ENCODE measurements around the gene EXOC1. TPM values are rescaled to one million over a fixed set of nuclear protein-coding genes. Genes with fewer than 3 reads are reported as not detected.

The EXOC1 gene
- 22.7 and 22.9 TPM in 2 replicates for total RNA-seq

GRCh38 chr4:55853484-55854046 lies at the start of gene EXOC1:
TSS of gene EXOC1 (plus strand) at chr4:55853648. CDS start at chr4:55858324, 4,676 bp downstream.

GRCh38 chr4:55819634-55820033 lies 33.8 kb upstream of the EXOC1 start, which contains the start of gene EXOC1L:
TSS of gene EXOC1L (plus strand) at chr4:55819790. CDS start at chr4:55820027, 237 bp downstream.

GRCh38 chr4:55948726-55949481 lies 95.5 kb downstream of the EXOC1 start, which contains the start of gene CEP135:
TSS of gene CEP135 (plus strand) at chr4:55948945. CDS start at chr4:55952131, 3,186 bp downstream.

Other genes with a start within 250 kb of the EXOC1 start
- gene NMU, start 217.3 kb upstream of the EXOC1 start, total RNA-seq: 0.80 and 1.2 TPM in 2 replicates
- gene EXOC1L, start 33.9 kb upstream of the EXOC1 start, total RNA-seq: not detected in 2 replicates
- 2.6 and 3.9 TPM in 2 replicates for gene CEP135, start 95.3 kb downstream of the EXOC1 start, total RNA-seq

Measured in epithelial cell of alveolus of lung (primary cell).